Cardiac atrium fibroblast (primary cell): ENCODE data around the gene ZNF487. TPM values are rescaled to one million over a fixed set of nuclear protein-coding genes. Genes with fewer than 3 reads are reported as not detected.

Source experiments
- total RNA-seq: library from RNA; depleted of rRNA; stranded (reverse); fragments of >200 nt; gene quantifications from 2 replicates; pipeline ENCODE4 v1.2.3, GENCODE V29; 2015

ZNF487 gene
- total RNA-seq = 1.1 and 13.5 TPM in 2 replicates

GRCh38 chr10:43436291-43437140, at the start of gene ZNF487:
Gene ZNF487 (plus strand): TSS chr10:43437111. CDS start chr10:43475814, 38,703 bp downstream.

GRCh38 chr10:43408710-43409384, 28.1 kb upstream of the ZNF487 start, which contains the start of gene HNRNPF:
Gene HNRNPF (minus strand): TSS chr10:43409186. CDS start chr10:43387884, 21,302 bp downstream.

Other genes starting within 250 kb of the ZNF487 start
- gene RASGEF1A, start 170.0 kb upstream of the ZNF487 start, total RNA-seq = 0.32 and 0.54 TPM in 2 replicates
- not detected in 2 replicates for gene FXYD4, start 65.5 kb upstream of the ZNF487 start, total RNA-seq
- 157 and 160 TPM in 2 replicates for gene HNRNPF, start 27.9 kb upstream of the ZNF487 start, total RNA-seq
- gene ZNF239, start 137.5 kb downstream of the ZNF487 start, total RNA-seq = 1.8 and 9.9 TPM in 2 replicates
- gene ZNF485, start 169.3 kb downstream of the ZNF487 start, total RNA-seq = 3.2 and 3.6 TPM in 2 replicates
- 29.6 and 34.3 TPM in 2 replicates for gene ZNF32, start 211.8 kb downstream of the ZNF487 start, total RNA-seq